Lower lobe of right lung (tissue), 2 donors: ENCODE measurements around the gene RIMS4. TPM values are rescaled to one million over a fixed set of nuclear protein-coding genes. Genes with fewer than 3 reads are reported as not detected.

ENCODE experiments used
- ATAC-seq, 2 donors: fragments of 200-7000 bp; cut with Tn5 transposase; one replicate each; pipeline ENCODE4 v1.9.1; 2020 to 2022; ENCODE audit warnings: mild to moderate bottlenecking in 2 of 2, moderate library complexity in 2 of 2
- DNase-seq: peaks from one replicate; pipeline ENCODE4 v3.0.0-alpha.2; 2020
- H3K27ac ChIP-seq: fragments of 200-600 bp; one replicate; pipeline ENCODE4 v1.8.0; 2022
- H3K27me3 ChIP-seq: fragments of 200-600 bp; one replicate; pipeline ENCODE4 v1.8.0; 2022; ENCODE audit warnings: low read depth
- H3K36me3 ChIP-seq: fragments of 200-600 bp; one replicate; pipeline ENCODE4 v1.8.0; 2022; ENCODE audit warnings: mild to moderate bottlenecking
- H3K4me1 ChIP-seq: fragments of 200-600 bp; one replicate; pipeline ENCODE4 v1.8.0; 2022
- H3K4me3 ChIP-seq: fragments of 200-600 bp; one replicate; pipeline ENCODE4 v1.8.0; 2022; ENCODE audit warnings: mild to moderate bottlenecking
- H3K9me3 ChIP-seq: fragments of 200-600 bp; one replicate; pipeline ENCODE4 v1.8.0; 2022
- CTCF ChIP-seq: fragments of 200-600 bp; IDR thresholded peaks from one replicate; pipeline ENCODE4 v1.8.0; 2022; ENCODE audit warnings: antibody characterized with exemption, mild to moderate bottlenecking
- intact Hi-C: fragments of 100-400 bp; cut with DNase I; formaldehyde crosslinking; loops from one replicate; pipeline ENCODE4 v1.11.0; 2022
- total RNA-seq: library from RNA; stranded (reverse); fragmentation: NEBNext Ultra II Directional; extraction: Animal tissue kit (Norgen Biotek cat#: 25700); gene quantifications from one replicate; pipeline ENCODE4 v1.2.1, GENCODE V29; 2021
- donor health status: DM: no; HTN: yes; CAD: no; lungs with severe emphysema.

The RIMS4 gene
- total RNA-seq, 1 donor from 2014 or later, result 3.5 TPM

- Histone ChIP-seq H3K27ac (peak overlapping the region; percentile 65), H3K27me3 (peaks cover 3% of the 10 kb centered on the region), H3K4me3 (no peak overlapping the region), H3K36me3 (no peaks in the 10 kb centered on the region), H3K9me3 (no peaks in the 10 kb centered on the region), H3K4me1 (peaks cover 11% of the 10 kb centered on the region)
- TF ChIP-seq CTCF, result no peak
- intact Hi-C loops, result no loop called here
- DNase-seq (no peak), ATAC-seq (peak; percentile 27 to 50)
Observed at GRCh38 chr20:44762466-44763140, 47.7 kb downstream of the RIMS4 start.

GRCh38 chr20:44761423-44761822 is 48.9 kb downstream of the RIMS4 start:
- intact Hi-C loops, result no loop called here
- TF ChIP-seq CTCF, result no peak
- no peak overlapping the region for H3K4me3 ChIP-seq
- no peaks in the 10 kb centered on the region for H3K27me3 ChIP-seq
- H3K27ac ChIP-seq, result peak overlapping the region; percentile 18
- peaks cover 11% of the 10 kb centered on the region for H3K4me1 ChIP-seq
- no peaks in the 10 kb centered on the region for H3K9me3 ChIP-seq
- DNase-seq (no peak), ATAC-seq (no peak)
- no peaks in the 10 kb centered on the region for H3K36me3 ChIP-seq

GRCh38 chr20:44759595-44759994 is 50.8 kb downstream of the RIMS4 start:
- ATAC-seq, result no peak
- no peak overlapping the region for H3K4me3 ChIP-seq

GRCh38 chr20:44758247-44759101 is 51.9 kb downstream of the RIMS4 start:
- DNase-seq (no peak), ATAC-seq (no peak)
- Histone ChIP-seq H3K27ac (no peak overlapping the region), H3K4me1 (peaks cover 11% of the 10 kb centered on the region), H3K27me3 (no peaks in the 10 kb centered on the region), H3K9me3 (no peaks in the 10 kb centered on the region), H3K4me3 (no peak overlapping the region), H3K36me3 (no peaks in the 10 kb centered on the region)
- no peak for TF ChIP-seq CTCF
- intact Hi-C loops, result no loop called here

More at GRCh38 chr20:44759595-44759994, 50.8 kb downstream of the RIMS4 start:
- DNase-seq, result no peak
- TF ChIP-seq CTCF, result no peak
- no peaks in the 10 kb centered on the region for H3K27me3 ChIP-seq
- H3K9me3 ChIP-seq, result no peaks in the 10 kb centered on the region
- no peaks in the 10 kb centered on the region for H3K36me3 ChIP-seq
- intact Hi-C loops, result no loop called here
- H3K4me1 ChIP-seq, result peaks cover 11% of the 10 kb centered on the region
- H3K27ac ChIP-seq, result no peak overlapping the region

- intact Hi-C loops, result no loop called here
- no peak for TF ChIP-seq CTCF
- no peaks in the 10 kb centered on the region for H3K9me3 ChIP-seq
Observed at GRCh38 chr20:44756956-44757355, 53.4 kb downstream of the RIMS4 start.

More at GRCh38 chr20:44756956-44757355, 53.4 kb downstream of the RIMS4 start:
- DNase-seq (no peak), ATAC-seq (no peak)
- Histone ChIP-seq H3K36me3 (no peaks in the 10 kb centered on the region), H3K4me1 (peaks cover 9% of the 10 kb centered on the region), H3K27ac (no peak overlapping the region), H3K27me3 (peaks cover 3% of the 10 kb centered on the region), H3K4me3 (no peak overlapping the region)
